GM06990 (cell line): Measurements from ENCODE around the gene ASIP.
"Not testable (repeated sequence)": the region's sequence is repeated elsewhere in the genome, so short reads cannot be mapped to it uniquely, and the experiment has no call there.

ENCODE experiments used
- DNase-seq: peaks from one replicate; pipeline ENCODE4 v3.0.0-alpha.2; 2011; ENCODE audit not compliant: insufficient read length; ENCODE audit errors: extremely low read depth
- H3K27me3 ChIP-seq: replicated peaks from 2 replicates; pipeline ENCODE4 v1.6.0; 2011; ENCODE audit warnings: low read length; ENCODE audit not compliant: control insufficient read depth, insufficient read depth
- H3K36me3 ChIP-seq: 2 replicates; pipeline ENCODE4 v1.5.1; 2011; ENCODE audit warnings: low read length; ENCODE audit not compliant: control insufficient read depth, insufficient read depth
- H3K4me3 ChIP-seq: replicated peaks from 2 replicates; pipeline ENCODE4 v1.5.1; 2011; ENCODE audit warnings: low read depth, mild to moderate bottlenecking, control low read depth, low read length
- CTCF ChIP-seq: IDR thresholded peaks from 2 replicates; pipeline ENCODE4 v1.5.1; 2011; ENCODE audit warnings: low read length, control low read depth, mild to moderate bottlenecking, inconsistent platforms; ENCODE audit not compliant: insufficient read depth, poor library complexity, severe bottlenecking

Gene ASIP

DNA sequence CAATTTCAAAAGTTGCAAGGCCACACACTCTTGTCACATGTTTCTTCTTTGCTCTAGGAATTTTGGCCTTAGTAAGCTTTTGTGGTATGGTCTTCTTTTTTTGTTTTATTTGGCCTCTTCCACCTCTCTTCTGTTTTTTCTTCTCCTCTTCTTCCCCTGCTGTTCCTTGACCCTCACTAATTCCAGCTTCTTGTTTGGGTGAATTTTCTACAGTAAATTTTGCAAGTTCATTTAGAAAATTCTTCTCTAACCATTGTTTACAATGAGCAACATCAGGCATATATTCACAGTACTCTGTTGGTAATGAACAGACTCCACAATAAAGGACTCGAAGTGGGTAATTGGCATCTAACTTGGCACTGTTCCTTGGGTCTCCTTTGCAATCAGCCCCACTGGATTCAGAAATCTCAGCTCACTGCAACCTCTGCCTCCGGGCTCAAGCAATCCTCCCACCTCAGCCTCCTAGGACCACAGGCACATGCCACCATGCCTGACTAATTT lies 5.0 kb downstream of the ASIP start:
- no peak for DNase-seq
- Histone ChIP-seq H3K36me3 (no peaks in the 10 kb centered on the region), H3K27me3 (no peaks in the 10 kb centered on the region), H3K4me3 (no peak overlapping the region)
- TF ChIP-seq CTCF = no peak

GRCh38 chr20:34249291-34249690 lies 8.1 kb downstream of the ASIP start:
- Histone ChIP-seq H3K4me3 (no peak overlapping the region), H3K36me3 (no peaks in the 10 kb centered on the region), H3K27me3 (no peaks in the 10 kb centered on the region)
- DNase-seq = peak; percentile 9
- TF ChIP-seq CTCF = no peak

GRCh38 chr20:34250005-34250404 lies 8.8 kb downstream of the ASIP start:
- Histone ChIP-seq H3K4me3 (no peak overlapping the region), H3K27me3 (no peaks in the 10 kb centered on the region), H3K36me3 (no peaks in the 10 kb centered on the region)
- no peak for DNase-seq
- TF ChIP-seq CTCF = no peak

DNA sequence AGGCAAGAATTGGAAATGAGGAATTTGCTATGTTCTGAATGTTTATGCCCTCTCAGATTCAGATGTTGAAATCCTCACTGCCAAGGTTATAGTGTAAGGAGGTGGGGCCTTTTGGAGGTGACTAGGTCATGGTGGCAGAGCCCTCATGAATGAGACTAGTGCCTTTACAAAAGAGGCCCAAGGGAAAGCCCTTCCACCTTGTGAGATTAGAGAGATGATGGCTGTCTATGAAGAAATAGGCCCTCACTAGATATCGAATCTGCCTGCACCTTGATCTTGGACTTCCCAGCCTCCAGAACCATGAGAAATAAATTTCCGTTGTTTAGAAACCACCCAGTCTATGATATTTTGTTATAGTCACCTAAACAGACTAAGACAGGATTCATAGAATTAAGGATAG lies 10.4 kb downstream of the ASIP start:
- Histone ChIP-seq H3K4me3 (no peak overlapping the region), H3K27me3 (no peaks in the 10 kb centered on the region), H3K36me3 (no peaks in the 10 kb centered on the region)
- DNase-seq = no peak
- no peak for TF ChIP-seq CTCF

DNA sequence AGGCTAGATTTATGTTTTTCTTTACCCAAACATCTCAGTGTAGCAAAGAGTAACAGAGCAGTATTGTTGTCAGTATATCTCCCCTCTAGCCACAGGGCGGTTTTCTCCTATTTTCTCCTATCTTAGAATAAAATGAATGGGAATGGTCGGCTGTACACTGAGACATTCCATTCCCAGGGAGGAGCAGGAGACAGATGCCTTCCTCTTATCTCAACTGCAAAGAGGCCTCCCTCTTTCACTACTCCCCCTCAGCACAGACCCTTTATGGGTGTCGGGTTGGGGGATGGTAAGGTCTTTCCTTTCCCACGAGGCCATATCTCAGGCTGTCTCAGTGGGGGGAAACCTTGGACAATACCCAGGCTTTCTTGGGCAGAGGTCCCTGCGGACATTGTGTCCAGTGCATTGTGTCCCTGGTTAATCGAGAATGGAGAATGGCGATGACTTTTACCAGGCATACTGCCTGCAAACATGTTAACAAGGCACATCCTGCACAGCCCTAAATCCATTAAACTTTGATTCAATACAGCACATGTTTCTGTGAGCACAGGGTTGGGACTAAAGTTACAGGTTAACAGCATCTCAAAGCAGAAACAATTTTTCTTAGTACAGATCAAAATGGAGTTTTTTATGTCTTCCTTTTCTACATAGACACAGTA lies 11.3 kb downstream of the ASIP start:
- not testable (repeated sequence) for DNase-seq, H3K36me3 ChIP-seq, H3K4me3 ChIP-seq, H3K27me3 ChIP-seq

DNA sequence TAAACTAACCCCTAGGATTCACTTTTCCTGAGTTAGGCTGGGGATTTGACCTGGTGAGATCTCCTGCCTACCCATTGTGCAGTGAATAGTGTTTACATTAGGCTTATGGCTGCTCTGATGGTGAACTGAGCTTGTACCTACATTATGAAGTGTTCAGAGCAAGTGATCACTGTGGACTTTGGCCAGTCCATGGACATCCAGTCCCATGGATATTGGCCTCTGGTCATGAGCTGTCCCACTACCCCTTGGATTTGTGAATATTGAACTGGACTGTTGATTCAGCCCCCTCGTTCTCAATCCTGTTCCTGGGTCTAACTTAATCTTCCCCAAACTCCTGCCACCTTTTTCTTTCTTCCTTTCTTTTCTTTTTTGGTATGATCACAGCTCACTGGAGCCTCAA lies 13.8 kb downstream of the ASIP start:
- no peak for DNase-seq
- Histone ChIP-seq H3K36me3 (no peaks in the 10 kb centered on the region), H3K27me3 (no peaks in the 10 kb centered on the region), H3K4me3 (no peak overlapping the region)
- no peak for TF ChIP-seq CTCF
